Measurements from ENCODE around the gene TMEM150C. TPM values are rescaled to one million over a fixed set of nuclear protein-coding genes. Genes with fewer than 3 reads are reported as not detected.
"Not testable (repeated sequence)": the region's sequence is repeated elsewhere in the genome, so short reads cannot be mapped to it uniquely, and the experiment has no call there.

TMEM150C gene
- total RNA-seq, 1 donor from 2014 or later = 1.3 TPM

- H3K27me3 Mint-ChIP-seq (ENCODE audit: unreplicated experiment) = no peaks in the 10 kb centered on the region
Observed at GRCh38 chr4:82480771-82481505, 80.8 kb downstream of the TMEM150C start.

GRCh38 chr4:82479562-82479961, 82.2 kb downstream of the TMEM150C start:
- TF ChIP-seq CTCF (IDR thresholded peaks at IDR 0.05) = no peak
- Mint-ChIP-seq H3K27me3 (ENCODE audit: unreplicated experiment) (no peaks in the 10 kb centered on the region), H3K36me3 (ENCODE audit: unreplicated experiment) (no peaks in the 10 kb centered on the region), H3K4me3 (ENCODE audit: unreplicated experiment) (no peak overlapping the region), H3K27ac (ENCODE audit: unreplicated experiment) (no peak overlapping the region), H3K9me3 (ENCODE audit: unreplicated experiment) (peaks cover 4% of the 10 kb centered on the region), H3K4me1 (ENCODE audit: unreplicated experiment) (no peaks in the 10 kb centered on the region)
- DNase-seq (ENCODE audit: extremely low spot score, unreplicated experiment) = no peak

More at GRCh38 chr4:82480771-82481505, 80.8 kb downstream of the TMEM150C start:
- H3K9me3 Mint-ChIP-seq (ENCODE audit: unreplicated experiment) = peaks cover 4% of the 10 kb centered on the region
- DNase-seq (ENCODE audit: extremely low spot score, unreplicated experiment) = no peak
- no peaks in the 10 kb centered on the region for H3K4me1 Mint-ChIP-seq (ENCODE audit: unreplicated experiment)
- TF ChIP-seq CTCF (IDR thresholded peaks at IDR 0.05) = no peak
- H3K4me3 Mint-ChIP-seq (ENCODE audit: unreplicated experiment) = no peak overlapping the region
- no peak overlapping the region for H3K27ac Mint-ChIP-seq (ENCODE audit: unreplicated experiment)
- no peaks in the 10 kb centered on the region for H3K36me3 Mint-ChIP-seq (ENCODE audit: unreplicated experiment)

GRCh38 chr4:82477469-82477868, 84.3 kb downstream of the TMEM150C start:
- H3K4me3 Mint-ChIP-seq (ENCODE audit: unreplicated experiment); DNase-seq (ENCODE audit: extremely low spot score, unreplicated experiment); H3K9me3 Mint-ChIP-seq (ENCODE audit: unreplicated experiment); H3K36me3 Mint-ChIP-seq (ENCODE audit: unreplicated experiment); H3K4me1 Mint-ChIP-seq (ENCODE audit: unreplicated experiment); H3K27me3 Mint-ChIP-seq (ENCODE audit: unreplicated experiment); H3K27ac Mint-ChIP-seq (ENCODE audit: unreplicated experiment): not testable (repeated sequence)

GRCh38 chr4:82475931-82476330, 85.9 kb downstream of the TMEM150C start:
- H3K36me3 Mint-ChIP-seq (ENCODE audit: unreplicated experiment); H3K4me3 Mint-ChIP-seq (ENCODE audit: unreplicated experiment); H3K4me1 Mint-ChIP-seq (ENCODE audit: unreplicated experiment); DNase-seq (ENCODE audit: extremely low spot score, unreplicated experiment); H3K27ac Mint-ChIP-seq (ENCODE audit: unreplicated experiment); H3K9me3 Mint-ChIP-seq (ENCODE audit: unreplicated experiment); H3K27me3 Mint-ChIP-seq (ENCODE audit: unreplicated experiment): not testable (repeated sequence)

GRCh38 chr4:82473621-82474164, 88.1 kb downstream of the TMEM150C start:
- H3K4me3 Mint-ChIP-seq (ENCODE audit: unreplicated experiment) = no peak overlapping the region
- H3K36me3 Mint-ChIP-seq (ENCODE audit: unreplicated experiment) = no peaks in the 10 kb centered on the region
- TF ChIP-seq CTCF (IDR thresholded peaks at IDR 0.05) = no peak
- peaks cover 4% of the 10 kb centered on the region for H3K9me3 Mint-ChIP-seq (ENCODE audit: unreplicated experiment)
- no peaks in the 10 kb centered on the region for H3K27me3 Mint-ChIP-seq (ENCODE audit: unreplicated experiment)
- H3K27ac Mint-ChIP-seq (ENCODE audit: unreplicated experiment) = no peak overlapping the region
- no peak for DNase-seq (ENCODE audit: extremely low spot score, unreplicated experiment)
- H3K4me1 Mint-ChIP-seq (ENCODE audit: unreplicated experiment) = no peaks in the 10 kb centered on the region

- H3K9me3 Mint-ChIP-seq (ENCODE audit: unreplicated experiment); DNase-seq (ENCODE audit: extremely low spot score, unreplicated experiment); H3K4me1 Mint-ChIP-seq (ENCODE audit: unreplicated experiment); H3K27ac Mint-ChIP-seq (ENCODE audit: unreplicated experiment); H3K36me3 Mint-ChIP-seq (ENCODE audit: unreplicated experiment); H3K4me3 Mint-ChIP-seq (ENCODE audit: unreplicated experiment); H3K27me3 Mint-ChIP-seq (ENCODE audit: unreplicated experiment): not testable (repeated sequence)
Observed at GRCh38 chr4:82473080-82473479, 88.7 kb downstream of the TMEM150C start.
